ENCODE measurements around the gene ZNF319. TPM values are rescaled to one million over a fixed set of nuclear protein-coding genes. Genes with fewer than 3 reads are reported as not detected.

The ZNF319 gene
- total RNA-seq, 1 donor from 2014 or later = 11.0 TPM

DNA sequence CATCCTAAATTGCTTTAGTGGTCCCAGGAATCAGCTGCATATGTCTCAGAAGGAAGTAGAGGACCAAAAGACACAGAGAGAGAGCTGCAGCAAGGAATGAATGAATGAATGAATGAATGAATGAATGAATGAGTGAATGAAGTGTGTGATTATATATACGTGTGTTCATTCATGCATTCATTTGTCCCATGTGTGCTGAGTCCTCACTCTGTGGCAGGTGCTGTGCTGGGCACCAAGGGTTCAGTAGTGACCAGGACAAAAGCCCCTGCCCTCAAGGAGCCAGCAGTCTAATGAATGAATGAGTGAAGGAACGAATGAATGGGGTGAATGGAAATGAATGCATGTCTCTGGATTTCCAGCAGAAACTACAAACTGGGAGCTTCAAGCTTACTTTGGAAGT lies 38.9 kb downstream of the ZNF319 start:
- Histone ChIP-seq H3K4me1 (no peaks in the 10 kb centered on the region), H3K27me3 (ENCODE audit: low read depth) (no peaks in the 10 kb centered on the region), H3K4me3 (no peak overlapping the region), H3K27ac (no peak overlapping the region), H3K9me3 (no peaks in the 10 kb centered on the region), H3K36me3 (no peaks in the 10 kb centered on the region)
- intact Hi-C loops (cut with DNase I) = no loop called here
- ATAC-seq = no peak
- TF ChIP-seq, protein P1, sequence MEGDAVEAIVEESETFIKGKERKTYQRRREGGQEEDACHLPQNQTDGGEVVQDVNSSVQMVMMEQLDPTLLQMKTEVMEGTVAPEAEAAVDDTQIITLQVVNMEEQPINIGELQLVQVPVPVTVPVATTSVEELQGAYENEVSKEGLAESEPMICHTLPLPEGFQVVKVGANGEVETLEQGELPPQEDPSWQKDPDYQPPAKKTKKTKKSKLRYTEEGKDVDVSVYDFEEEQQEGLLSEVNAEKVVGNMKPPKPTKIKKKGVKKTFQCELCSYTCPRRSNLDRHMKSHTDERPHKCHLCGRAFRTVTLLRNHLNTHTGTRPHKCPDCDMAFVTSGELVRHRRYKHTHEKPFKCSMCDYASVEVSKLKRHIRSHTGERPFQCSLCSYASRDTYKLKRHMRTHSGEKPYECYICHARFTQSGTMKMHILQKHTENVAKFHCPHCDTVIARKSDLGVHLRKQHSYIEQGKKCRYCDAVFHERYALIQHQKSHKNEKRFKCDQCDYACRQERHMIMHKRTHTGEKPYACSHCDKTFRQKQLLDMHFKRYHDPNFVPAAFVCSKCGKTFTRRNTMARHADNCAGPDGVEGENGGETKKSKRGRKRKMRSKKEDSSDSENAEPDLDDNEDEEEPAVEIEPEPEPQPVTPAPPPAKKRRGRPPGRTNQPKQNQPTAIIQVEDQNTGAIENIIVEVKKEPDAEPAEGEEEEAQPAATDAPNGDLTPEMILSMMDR (IDR thresholded peaks at IDR 0.05) = no peak
- no peak for DNase-seq

DNA sequence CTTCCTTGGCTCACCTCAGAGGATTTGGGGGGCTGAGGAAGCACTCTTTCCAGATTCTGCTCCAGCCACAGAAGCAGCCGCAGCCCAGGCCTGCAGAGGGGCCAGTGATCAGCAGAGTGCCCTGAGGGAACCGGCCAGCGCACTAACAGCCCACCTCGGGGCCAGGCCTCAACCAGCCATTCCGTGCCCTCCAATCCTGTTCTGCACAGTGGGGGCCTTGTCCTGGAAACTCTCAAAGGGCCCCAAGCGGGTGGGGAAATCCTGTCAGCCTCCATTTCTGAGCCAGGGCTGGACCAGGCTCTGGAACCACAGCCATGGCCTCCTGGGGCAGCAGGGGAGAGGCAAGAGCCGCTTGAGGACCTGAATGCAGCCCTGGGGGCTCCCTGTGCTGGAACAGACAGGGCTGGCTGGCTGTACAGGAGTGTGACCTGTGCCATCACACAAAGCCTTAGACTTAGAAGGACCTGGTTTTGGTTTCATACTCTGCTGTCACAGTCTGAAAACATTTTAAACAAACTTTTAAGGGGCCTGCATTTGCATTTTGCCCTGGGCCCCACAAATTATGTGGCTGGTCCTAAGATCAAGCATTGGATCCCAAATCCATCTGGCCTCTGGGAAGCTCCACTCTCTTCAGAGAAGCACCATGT lies 39.5 kb downstream of the ZNF319 start:
- no peaks in the 10 kb centered on the region for H3K27me3 ChIP-seq (ENCODE audit: low read depth)
- H3K27ac ChIP-seq = no peak overlapping the region
- no peak for ATAC-seq
- H3K36me3 ChIP-seq = no peaks in the 10 kb centered on the region
- H3K4me1 ChIP-seq = no peaks in the 10 kb centered on the region
- intact Hi-C loops (cut with DNase I) = no loop called here
- no peaks in the 10 kb centered on the region for H3K9me3 ChIP-seq
- no peak for DNase-seq
- TF ChIP-seq, protein P1 (IDR thresholded peaks at IDR 0.05) = no peak
- no peak overlapping the region for H3K4me3 ChIP-seq

DNA sequence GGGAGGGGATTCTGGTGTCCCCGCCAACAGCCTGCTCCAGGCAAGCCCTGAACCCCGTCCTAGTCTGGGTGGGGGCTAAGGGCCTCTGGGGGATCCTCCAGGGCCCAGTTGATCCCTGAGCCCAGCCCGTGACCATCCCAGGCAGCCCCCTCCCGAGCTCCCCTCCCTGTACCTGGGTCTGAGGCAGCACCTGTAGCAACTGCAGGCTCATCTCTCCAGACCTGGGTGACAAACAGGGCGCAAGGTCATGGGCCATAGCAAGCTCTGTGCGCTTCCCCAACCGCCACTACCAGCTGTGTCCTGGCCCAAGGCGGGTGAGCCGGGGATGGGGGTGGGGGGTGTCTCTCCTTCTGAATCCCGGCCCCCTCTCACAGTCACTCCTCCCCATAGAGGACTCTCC lies 40.2 kb downstream of the ZNF319 start:
- ATAC-seq = no peak

DNA sequence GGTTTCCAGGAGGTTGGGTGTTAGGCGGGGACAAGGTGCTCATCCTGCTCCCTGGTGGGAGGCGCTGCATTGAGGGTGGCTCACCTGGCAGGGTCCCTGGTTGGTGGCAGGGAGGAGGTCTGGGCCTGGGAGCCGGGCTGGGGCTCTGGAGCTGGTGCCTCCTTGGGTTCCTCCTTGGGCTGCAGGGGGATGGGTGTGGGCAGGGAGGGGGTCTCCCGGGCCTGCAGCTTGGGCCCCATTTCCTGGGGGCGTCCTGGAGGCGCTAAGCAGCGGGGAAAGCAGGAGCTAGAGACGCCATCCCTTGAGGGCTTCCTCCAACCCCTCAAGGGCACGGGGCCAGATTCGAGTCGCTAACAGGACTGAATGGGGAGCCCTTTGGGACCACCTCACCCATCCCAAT lies 40.7 kb downstream of the ZNF319 start:
- H3K27me3 ChIP-seq (ENCODE audit: low read depth) = no peaks in the 10 kb centered on the region
- H3K4me3 ChIP-seq = no peak overlapping the region
- H3K9me3 ChIP-seq = no peaks in the 10 kb centered on the region
- TF ChIP-seq, protein P1 (IDR thresholded peaks at IDR 0.05) = no peak
- H3K36me3 ChIP-seq = no peaks in the 10 kb centered on the region
- DNase-seq (no peak), ATAC-seq (no peak)
- intact Hi-C loops (cut with DNase I) = no loop called here
- no peak overlapping the region for H3K27ac ChIP-seq
- H3K4me1 ChIP-seq = no peaks in the 10 kb centered on the region

More for the DNA sequence above, 40.2 kb downstream of the ZNF319 start:
- TF ChIP-seq, protein P1 (IDR thresholded peaks at IDR 0.05) = no peak
- H3K36me3 ChIP-seq = no peaks in the 10 kb centered on the region
- no peaks in the 10 kb centered on the region for H3K27me3 ChIP-seq (ENCODE audit: low read depth)
- no peaks in the 10 kb centered on the region for H3K4me1 ChIP-seq
- intact Hi-C loops (cut with DNase I) = no loop called here
- no peak for DNase-seq
- no peaks in the 10 kb centered on the region for H3K9me3 ChIP-seq
- H3K4me3 ChIP-seq = no peak overlapping the region
- no peak overlapping the region for H3K27ac ChIP-seq

DNA sequence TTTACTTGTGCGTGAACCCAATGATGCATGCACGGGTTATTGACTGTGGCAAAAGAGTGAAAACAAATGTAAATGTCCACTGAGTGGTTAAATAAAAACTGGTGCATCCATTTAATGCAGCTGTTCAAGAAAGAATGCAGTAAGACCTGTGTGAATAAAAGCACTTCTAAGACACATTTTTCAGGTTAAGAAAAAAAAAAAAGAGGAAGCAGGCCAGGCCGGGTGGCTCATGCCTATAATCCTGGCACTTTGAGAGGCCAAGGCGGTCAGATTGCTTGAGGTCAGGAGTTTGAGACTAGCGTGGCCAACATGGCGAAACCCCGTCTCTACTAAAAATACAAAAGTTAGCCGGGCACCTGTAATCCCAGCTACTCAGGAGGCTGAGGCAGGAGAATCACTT lies 41.4 kb downstream of the ZNF319 start:
- no peak overlapping the region for H3K4me3 ChIP-seq
- H3K4me1 ChIP-seq = no peaks in the 10 kb centered on the region
- DNase-seq (no peak), ATAC-seq (no peak)
- no peaks in the 10 kb centered on the region for H3K9me3 ChIP-seq
- no peak overlapping the region for H3K27ac ChIP-seq
- no peaks in the 10 kb centered on the region for H3K36me3 ChIP-seq
- no peaks in the 10 kb centered on the region for H3K27me3 ChIP-seq (ENCODE audit: low read depth)
- TF ChIP-seq, protein P1 (IDR thresholded peaks at IDR 0.05) = no peak
- intact Hi-C loops (cut with DNase I) = no loop called here
